ENCODE data around the gene TTF1.

TTF1 gene

GRCh38 chr9:132406554-132407122 lies at the start of gene TTF1:
TSS of gene TTF1 (minus strand) at chr9:132406840. CDS start at chr9:132402821, 4,019 bp downstream.
- peak; percentile 94 for DNase-seq

GRCh38 chr9:132456241-132456640 lies 49.6 kb upstream of the TTF1 start:
- DNase-seq, result no peak

- no peak for DNase-seq
Observed at GRCh38 chr9:132451276-132451675, 44.6 kb upstream of the TTF1 start.

- DNase-seq, result no peak
Observed at GRCh38 chr9:132447902-132448301, 41.3 kb upstream of the TTF1 start.

- no peak for DNase-seq
Observed at GRCh38 chr9:132447346-132447745, 40.7 kb upstream of the TTF1 start.

- no peak for DNase-seq
Observed at GRCh38 chr9:132446887-132447286, 40.2 kb upstream of the TTF1 start.

GRCh38 chr9:132443951-132444607 lies 37.4 kb upstream of the TTF1 start:
- DNase-seq, result no peak

- peak; percentile 45 for DNase-seq
Observed at GRCh38 chr9:132441404-132441803, 34.8 kb upstream of the TTF1 start.

- no peak for DNase-seq
Observed at GRCh38 chr9:132440735-132441134, 34.1 kb upstream of the TTF1 start.

GRCh38 chr9:132439153-132439552 lies 32.5 kb upstream of the TTF1 start:
- no peak for DNase-seq

GRCh38 chr9:132434881-132435280 lies 28.2 kb upstream of the TTF1 start:
- peak; percentile 57 for DNase-seq

- no peak for DNase-seq
Observed at GRCh38 chr9:132430998-132431397, 24.4 kb upstream of the TTF1 start.

GRCh38 chr9:132426639-132427414 lies 20.2 kb upstream of the TTF1 start:
- DNase-seq, result no peak

- DNase-seq, result no peak
Observed at GRCh38 chr9:132425675-132426062, 19.0 kb upstream of the TTF1 start.

- peak; percentile 58 for DNase-seq
Observed at GRCh38 chr9:132424857-132425674, 18.4 kb upstream of the TTF1 start.

- no peak for DNase-seq
Observed at GRCh38 chr9:132423503-132423902, 16.9 kb upstream of the TTF1 start.

GRCh38 chr9:132422574-132422973 lies 15.9 kb upstream of the TTF1 start:
- no peak for DNase-seq

GRCh38 chr9:132418726-132419363 lies 12.2 kb upstream of the TTF1 start:
- DNase-seq, result no peak

- DNase-seq, result no peak
Observed at GRCh38 chr9:132415181-132415580, 8.5 kb upstream of the TTF1 start.

GRCh38 chr9:132414731-132415130 lies 8.1 kb upstream of the TTF1 start:
- DNase-seq, result no peak

GRCh38 chr9:132413926-132414325 lies 7.3 kb upstream of the TTF1 start:
- DNase-seq, result no peak

GRCh38 chr9:132412089-132412488 lies 5.4 kb upstream of the TTF1 start:
- peak; percentile 73 for DNase-seq

GRCh38 chr9:132411091-132411508 lies 4.5 kb upstream of the TTF1 start:
- DNase-seq, result peak; percentile 78

All from retina (tissue), 1 donor.